K562 (cell line): Measurements from ENCODE around the gene RPL3. TPM values are rescaled to one million over a fixed set of nuclear protein-coding genes. Genes with fewer than 3 reads are reported as not detected.

Experiments
- ATF4 ChIP-seq: fragments of 450-650 bp; formaldehyde crosslinking; IDR thresholded peaks from 2 replicates; pipeline ENCODE4 v1.4.0; 2022; ENCODE audit warnings: mild to moderate bottlenecking, moderate library complexity
- CEBPB ChIP-seq: fragments of 450-650 bp; IDR thresholded peaks from 2 replicates; pipeline ENCODE4 v1.6.1; 2016; ENCODE audit warnings: missing genetic modification characterization, missing compliant biosample characterization
- CLOCK ChIP-seq: fragments of 250-450 bp; sonication (Bioruptor Pico); IDR thresholded peaks from 2 replicates; pipeline ENCODE4 v1.4.0; 2020; ENCODE audit warnings: mild to moderate bottlenecking, moderate library complexity, borderline replicate concordance
- NR0B1 ChIP-seq: fragments of 450-650 bp; IDR thresholded peaks from one replicate; pipeline ENCODE4 v1.6.1; 2018; ENCODE audit warnings: mild to moderate bottlenecking, moderate library complexity; ENCODE audit not compliant: partially characterized antibody
- NR3C1 ChIP-seq: sonication (generic); formaldehyde crosslinking; IDR thresholded peaks from 2 replicates; pipeline ENCODE4 v1.8.1; 2022; ENCODE audit warnings: missing genetic modification reagents
- PURB ChIP-seq: sonication (generic); formaldehyde crosslinking; IDR thresholded peaks from 2 replicates; pipeline ENCODE4 v1.9.0; 2021; ENCODE audit warnings: low read depth, mild to moderate bottlenecking, missing genetic modification reagents
- TSHZ1 ChIP-seq: fragments of 250-450 bp; sonication (Bioruptor Pico); IDR thresholded peaks from 2 replicates; pipeline ENCODE4 v1.4.0; 2020; ENCODE audit warnings: mild to moderate bottlenecking, moderate library complexity
- ZKSCAN1 ChIP-seq: fragments of 150-350 bp; IDR thresholded peaks from 2 replicates; pipeline ENCODE4 v1.6.1; 2016; ENCODE audit warnings: low read depth, low read length
- ZKSCAN3 ChIP-seq: fragments of 250-450 bp; sonication (Bioruptor Pico); IDR thresholded peaks from 2 replicates; pipeline ENCODE4 v1.4.0; 2020
- ZMIZ1 ChIP-seq, 2 experiments: fragments of 150-350 bp in 1 of 2; IDR thresholded peaks; 2 replicates each; pipeline ENCODE4 v1.6.1; 2012 to 2016; ENCODE audit warnings: low read depth in 2 of 2, low read length in 2 of 2, mild to moderate bottlenecking in 1 of 2, moderate library complexity in 1 of 2
- ZNF655 ChIP-seq: fragments of 250-450 bp; sonication (Bioruptor Pico); IDR thresholded peaks from 2 replicates; pipeline ENCODE4 v1.5.0; 2021
- polyA plus RNA-seq, 8 experiments: library from polyadenylated mRNA; depleted of rRNA in 4 of 8; stranded (reverse) in 5 of 8; unstranded in 3 of 8; fragments of >200 nt; fragmentation: Nextera tagmentation in 2 of 8; fragmentation: Illumina TruSeq in 1 of 8; extraction: Ambion mirVana in 2 of 8; extraction: Trizol in 1 of 8; gene quantifications; 2 replicates each; pipeline versions ENCODE4 v1.2.1 to v1.2.3, GENCODE V29; 2011 to 2014; ENCODE audit warnings: inconsistent platforms in 1 of 8, missing spikeins in 1 of 8
- total RNA-seq, 7 experiments: library from RNA; depleted of rRNA in 6 of 7; stranded (reverse); fragments of >200 nt in 6 of 7; fragmentation: Illumina TruSeq in 2 of 7; extraction: Trizol in 2 of 7; gene quantifications; 2 replicates each; pipeline versions ENCODE4 v1.2.1 to v1.2.3, GENCODE V29; 2011 to 2021; ENCODE audit warnings: low replicate concordance in 1 of 7

The RPL3 gene
- total and polyA plus RNA-seq, 9 of the 15 experiments (the other 6 are each of a cell fraction or from before 2014, with no cell fraction given), result 1,624 to 4,066 (median 2,565) TPM

- TF ChIP-seq TSHZ1 (CRISPR knock-in tag) (no peak), NR3C1 (CRISPR knock-in tag) (no peak), CLOCK (CRISPR knock-in tag) (no peak), CEBPB (tag) (peak; percentile 68), NR0B1 (no peak), ZNF655 (CRISPR knock-in tag) (no peak), ZKSCAN3 (no peak), ATF4 (CRISPR knock-in tag) (no peak), PURB (CRISPR knock-in tag) (no peak), ZMIZ1 (IDR thresholded peaks at IDR 0.05; ENCODE audit: low read depth in 2 of 2, low read length in 2 of 2) (no peak), ZKSCAN1 (no peak)
Observed at GRCh38 chr22:39308614-39309363, 10.6 kb downstream of the RPL3 start (continued).
